ENCODE results near the gene EOGT. TPM values are rescaled to one million over a fixed set of nuclear protein-coding genes. Genes with fewer than 3 reads are reported as not detected.

Gene EOGT
- total and polyA plus RNA-seq, 2 experiments from 2014 or later = 31.6 to 47.7 TPM

- peaks cover 74% of the 10 kb centered on the region for H3K36me3 ChIP-seq (ENCODE audit: low read depth)
- H3K27me3 ChIP-seq (replicated peaks; ENCODE audit: insufficient read depth) = no peaks in the 10 kb centered on the region
- peak overlapping the region; percentile 28 for H3K4me2 ChIP-seq (ENCODE audit: unreplicated experiment)
- 39 to 41% methylated on average over 7 of the region's 7 CpGs for WGBS, 2 experiments (ENCODE audit: low coverage in 1 of 2, low lambda C conversion rate in 2 of 2, missing lambda C conversion rate in 2 of 2)
- no peaks in the 10 kb centered on the region for H3K9me3 ChIP-seq (ENCODE audit: low read depth)
- H4K20me1 ChIP-seq (ENCODE audit: insufficient read depth) = no peaks in the 10 kb centered on the region
- no peaks in the 10 kb centered on the region for H3K9me2 ChIP-seq (ENCODE audit: insufficient read depth)
- DNase-seq = peak; percentile 91
- TF ChIP-seq EZH2phosphoT487 (IDR thresholded peaks at IDR 0.05; ENCODE audit: insufficient read depth, low read depth) (no peak), EZH2 (IDR thresholded peaks at IDR 0.05; ENCODE audit: insufficient read depth, poor library complexity, severe bottlenecking) (no peak)
- 0 out of 2 replicates have a peak overlapping the region, but pooled peaks have one; percentile 20 for H3K4me3 ChIP-seq
- H3K27ac ChIP-seq = peak overlapping the region; percentile 90
- H3K79me2 ChIP-seq (ENCODE audit: insufficient read depth) = peaks cover 72% of the 10 kb centered on the region
- H3K9ac ChIP-seq = peak overlapping the region; percentile 56
- H3K4me1 ChIP-seq (ENCODE audit: insufficient read depth) = peaks cover 39% of the 10 kb centered on the region
- H2AFZ ChIP-seq = no peak overlapping the region
- in situ Hi-C loops (cut with MboI) = no loop called here
- H3F3A ChIP-seq (ENCODE audit: insufficient read depth) = peaks cover 66% of the 10 kb centered on the region
Observed at GRCh38 chr3:69033470-69033869, 20.0 kb upstream of the EOGT start.

- H3K9ac ChIP-seq = peak overlapping the region; percentile 56
- no peaks in the 10 kb centered on the region for H4K20me1 ChIP-seq (ENCODE audit: insufficient read depth)
- no peak for TF ChIP-seq EZH2phosphoT487 (IDR thresholded peaks at IDR 0.05; ENCODE audit: insufficient read depth, low read depth)
- no peak for TF ChIP-seq EZH2 (IDR thresholded peaks at IDR 0.05; ENCODE audit: insufficient read depth, poor library complexity, severe bottlenecking)
- H3K9me3 ChIP-seq (ENCODE audit: low read depth) = no peaks in the 10 kb centered on the region
- peaks cover 59% of the 10 kb centered on the region for H3F3A ChIP-seq (ENCODE audit: insufficient read depth)
- in situ Hi-C loops (cut with MboI) = no loop called here
- H3K4me1 ChIP-seq (ENCODE audit: insufficient read depth) = peaks cover 39% of the 10 kb centered on the region
- 95 to 97% methylated on average over 9 of the region's 9 CpGs for WGBS, 2 experiments (ENCODE audit: low coverage in 1 of 2, low lambda C conversion rate in 2 of 2, missing lambda C conversion rate in 2 of 2)
- H3K79me2 ChIP-seq (ENCODE audit: insufficient read depth) = peaks cover 71% of the 10 kb centered on the region
- peak overlapping the region; percentile 28 for H3K4me2 ChIP-seq (ENCODE audit: unreplicated experiment)
- H3K9me2 ChIP-seq (ENCODE audit: insufficient read depth) = no peaks in the 10 kb centered on the region
- no peak for DNase-seq
- H3K36me3 ChIP-seq (ENCODE audit: low read depth) = peaks cover 74% of the 10 kb centered on the region
- peak overlapping the region; percentile 90 for H3K27ac ChIP-seq
- no peaks in the 10 kb centered on the region for H3K27me3 ChIP-seq (replicated peaks; ENCODE audit: insufficient read depth)
- no peak overlapping the region for H2AFZ ChIP-seq
- H3K4me3 ChIP-seq = no peak overlapping the region
Observed at GRCh38 chr3:69032737-69033136, 19.3 kb upstream of the EOGT start.

GRCh38 chr3:69032142-69032541 lies 18.7 kb upstream of the EOGT start:
- H3K36me3 ChIP-seq (ENCODE audit: low read depth) = peaks cover 77% of the 10 kb centered on the region
- peak overlapping the region; percentile 40 for H3K4me2 ChIP-seq (ENCODE audit: unreplicated experiment)

GRCh38 chr3:69031635-69032034 lies 18.2 kb upstream of the EOGT start:
- WGBS, 2 experiments (ENCODE audit: low coverage in 1 of 2, low lambda C conversion rate in 2 of 2, missing lambda C conversion rate in 2 of 2) = 98 to 100% methylated on average over 1 of the region's 1 CpG
- H3K4me2 ChIP-seq (ENCODE audit: unreplicated experiment) = peak overlapping the region; percentile 40
- H4K20me1 ChIP-seq (ENCODE audit: insufficient read depth) = no peaks in the 10 kb centered on the region
- peaks cover 52% of the 10 kb centered on the region for H3F3A ChIP-seq (ENCODE audit: insufficient read depth)
- peaks cover 68% of the 10 kb centered on the region for H3K79me2 ChIP-seq (ENCODE audit: insufficient read depth)
- TF ChIP-seq EZH2phosphoT487 (IDR thresholded peaks at IDR 0.05; ENCODE audit: insufficient read depth, low read depth) = no peak
- no peak for TF ChIP-seq EZH2 (IDR thresholded peaks at IDR 0.05; ENCODE audit: insufficient read depth, poor library complexity, severe bottlenecking)
- in situ Hi-C loops (cut with MboI) = no loop called here
- H3K9me2 ChIP-seq (ENCODE audit: insufficient read depth) = no peaks in the 10 kb centered on the region
- peaks cover 39% of the 10 kb centered on the region for H3K4me1 ChIP-seq (ENCODE audit: insufficient read depth)
- H3K4me3 ChIP-seq = no peak overlapping the region
- peak overlapping the region; percentile 90 for H3K27ac ChIP-seq
- H3K9me3 ChIP-seq (ENCODE audit: low read depth) = no peaks in the 10 kb centered on the region
- peaks cover 76% of the 10 kb centered on the region for H3K36me3 ChIP-seq (ENCODE audit: low read depth)
- peak overlapping the region; percentile 56; the same call in 1 of the 2 replicates for H3K9ac ChIP-seq
- H2AFZ ChIP-seq = no peak overlapping the region
- no peak for DNase-seq
- no peaks in the 10 kb centered on the region for H3K27me3 ChIP-seq (replicated peaks; ENCODE audit: insufficient read depth)

More at GRCh38 chr3:69032142-69032541, 18.7 kb upstream of the EOGT start:
- TF ChIP-seq EZH2phosphoT487 (IDR thresholded peaks at IDR 0.05; ENCODE audit: insufficient read depth, low read depth) (no peak), EZH2 (IDR thresholded peaks at IDR 0.05; ENCODE audit: insufficient read depth, poor library complexity, severe bottlenecking) (no peak)
- H3K9me3 ChIP-seq (ENCODE audit: low read depth) = no peaks in the 10 kb centered on the region
- peak overlapping the region; percentile 90 for H3K27ac ChIP-seq
- in situ Hi-C loops (cut with MboI) = no loop called here
- no peak overlapping the region for H3K4me3 ChIP-seq
- peaks cover 69% of the 10 kb centered on the region for H3K79me2 ChIP-seq (ENCODE audit: insufficient read depth)
- peak; percentile 84 for DNase-seq
- WGBS, 2 experiments (ENCODE audit: low coverage in 1 of 2, low lambda C conversion rate in 2 of 2, missing lambda C conversion rate in 2 of 2) = 14 to 15% methylated on average over 2 of the region's 2 CpGs
- peak overlapping the region; percentile 56; the same call in 1 of the 2 replicates for H3K9ac ChIP-seq
- peaks cover 56% of the 10 kb centered on the region for H3F3A ChIP-seq (ENCODE audit: insufficient read depth)
- no peaks in the 10 kb centered on the region for H4K20me1 ChIP-seq (ENCODE audit: insufficient read depth)
- H3K4me1 ChIP-seq (ENCODE audit: insufficient read depth) = peaks cover 39% of the 10 kb centered on the region
- no peak overlapping the region for H2AFZ ChIP-seq
- no peaks in the 10 kb centered on the region for H3K9me2 ChIP-seq (ENCODE audit: insufficient read depth)
- H3K27me3 ChIP-seq (replicated peaks; ENCODE audit: insufficient read depth) = no peaks in the 10 kb centered on the region

Measured in GM23248 (cell line).